Measurements from ENCODE around the gene MARCOL. TPM values are rescaled to one million over a fixed set of nuclear protein-coding genes. Genes with fewer than 3 reads are reported as not detected.
A peak's percentile ranks its signal among the peaks of the same experiment; 100 is the strongest.
"Not testable (repeated sequence)": the region's sequence is repeated elsewhere in the genome, so short reads cannot be mapped to it uniquely, and the experiment has no call there.

MARCOL gene
- total and polyA plus RNA-seq, 4 donors = not detected

DNA sequence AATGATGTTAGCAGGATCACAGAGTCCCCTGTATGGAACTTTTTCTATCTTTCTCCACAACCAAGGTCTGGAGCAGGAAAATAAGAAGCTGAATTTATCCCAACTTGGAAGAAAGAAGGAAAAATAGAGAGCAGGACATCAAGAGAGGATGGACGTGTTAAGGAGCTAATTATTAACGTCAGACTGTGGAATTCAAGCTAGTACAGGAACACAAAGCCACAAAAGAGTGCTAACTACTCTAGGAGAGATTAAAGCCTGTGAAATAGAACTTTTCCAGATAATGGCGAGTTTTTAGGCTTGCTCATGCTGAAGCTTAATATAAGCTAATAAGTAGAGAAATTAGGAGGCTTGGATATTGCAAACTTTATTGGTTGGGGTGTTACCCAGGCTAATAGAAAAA is 29.6 kb downstream of the MARCOL start:
- no peak overlapping the region for H3K27ac ChIP-seq (ENCODE audit: low read depth in 1 of 2, low read length in 1 of 2)
- DNase-seq (no peak), ATAC-seq (ENCODE audit: insufficient read depth, low FRiP score) (no peak)
- H3K36me3 ChIP-seq (ENCODE audit: control insufficient read depth in 4 of 4, insufficient read depth in 4 of 4, low read length in 4 of 4) = no peaks in the 10 kb centered on the region
- 56 to 80% methylated on average over 3 of the region's 3 CpGs for WGBS, 2 donors
- no peaks in the 10 kb centered on the region for H3K27me3 ChIP-seq (ENCODE audit: control insufficient read depth in 3 of 3, insufficient read depth in 3 of 3, low read length in 2 of 3)
- no peaks in the 10 kb centered on the region for H3K9me3 ChIP-seq (ENCODE audit: control insufficient read depth in 4 of 4, insufficient read depth in 3 of 4, low read length in 3 of 4)
- TF ChIP-seq, protein P1, sequence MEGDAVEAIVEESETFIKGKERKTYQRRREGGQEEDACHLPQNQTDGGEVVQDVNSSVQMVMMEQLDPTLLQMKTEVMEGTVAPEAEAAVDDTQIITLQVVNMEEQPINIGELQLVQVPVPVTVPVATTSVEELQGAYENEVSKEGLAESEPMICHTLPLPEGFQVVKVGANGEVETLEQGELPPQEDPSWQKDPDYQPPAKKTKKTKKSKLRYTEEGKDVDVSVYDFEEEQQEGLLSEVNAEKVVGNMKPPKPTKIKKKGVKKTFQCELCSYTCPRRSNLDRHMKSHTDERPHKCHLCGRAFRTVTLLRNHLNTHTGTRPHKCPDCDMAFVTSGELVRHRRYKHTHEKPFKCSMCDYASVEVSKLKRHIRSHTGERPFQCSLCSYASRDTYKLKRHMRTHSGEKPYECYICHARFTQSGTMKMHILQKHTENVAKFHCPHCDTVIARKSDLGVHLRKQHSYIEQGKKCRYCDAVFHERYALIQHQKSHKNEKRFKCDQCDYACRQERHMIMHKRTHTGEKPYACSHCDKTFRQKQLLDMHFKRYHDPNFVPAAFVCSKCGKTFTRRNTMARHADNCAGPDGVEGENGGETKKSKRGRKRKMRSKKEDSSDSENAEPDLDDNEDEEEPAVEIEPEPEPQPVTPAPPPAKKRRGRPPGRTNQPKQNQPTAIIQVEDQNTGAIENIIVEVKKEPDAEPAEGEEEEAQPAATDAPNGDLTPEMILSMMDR (IDR thresholded peaks at IDR 0.05; ENCODE audit: control extremely low read depth, extremely low read depth) = no peak
- H3K9ac ChIP-seq (ENCODE audit: insufficient read depth in 1 of 2, low read length in 2 of 2) = no peak overlapping the region
- H3K4me1 ChIP-seq (ENCODE audit: control insufficient read depth in 5 of 5, insufficient read depth in 5 of 5, low read length in 5 of 5) = no peaks in the 10 kb centered on the region
- H3K4me3 ChIP-seq = no peak overlapping the region

DNA sequence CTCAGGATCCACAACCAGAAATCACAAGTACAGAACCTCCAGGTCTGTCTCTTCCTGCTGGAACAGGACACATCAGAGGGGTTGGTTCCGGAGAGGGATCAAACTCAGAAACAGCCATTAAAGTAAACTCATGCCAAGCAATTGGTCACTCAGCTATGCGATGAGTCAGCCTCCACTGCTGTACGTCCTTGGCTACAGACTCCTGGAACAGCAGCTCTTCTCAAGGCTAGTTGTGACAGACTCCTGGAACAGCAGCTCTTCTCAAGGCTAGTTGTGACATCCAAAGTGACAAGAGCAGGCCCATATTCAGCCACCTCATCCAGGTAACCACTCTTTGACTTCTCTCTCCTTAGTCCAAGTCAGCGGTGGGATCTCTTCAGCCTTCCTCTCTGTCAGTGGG is 30.2 kb downstream of the MARCOL start, which contains the start of gene SPINK13:
Gene SPINK13 (plus strand): TSS at position 229 of the 400 bp plus-strand sequence. CDS start 1,279 bp downstream, outside the sequence.
- Histone ChIP-seq H3K4me3 (no peak within 1 kb of the TSS), H3K9me3 (ENCODE audit: control insufficient read depth in 4 of 4, insufficient read depth in 3 of 4, low read length in 3 of 4) (no peaks in the 10 kb centered on the region), H3K27ac (ENCODE audit: low read depth in 1 of 2, low read length in 1 of 2) (no peak within 1 kb of the TSS), H3K27me3 (ENCODE audit: control insufficient read depth in 3 of 3, insufficient read depth in 3 of 3, low read length in 2 of 3) (no peaks in the 10 kb centered on the region), H3K9ac (ENCODE audit: insufficient read depth in 1 of 2, low read length in 2 of 2) (no peak within 1 kb of the TSS), H3K4me1 (ENCODE audit: control insufficient read depth in 5 of 5, insufficient read depth in 5 of 5, low read length in 5 of 5) (no peaks in the 10 kb centered on the region), H3K36me3 (ENCODE audit: control insufficient read depth in 4 of 4, insufficient read depth in 4 of 4, low read length in 4 of 4) (no peaks in the 10 kb centered on the region)
- 82 to 91% methylated on average over 4 of the region's 4 CpGs for WGBS, 2 donors
- ATAC-seq (ENCODE audit: insufficient read depth, low FRiP score) (no peak), DNase-seq (no peak)
- TF ChIP-seq, protein P1 (IDR thresholded peaks at IDR 0.05; ENCODE audit: control extremely low read depth, extremely low read depth) = no peak

DNA sequence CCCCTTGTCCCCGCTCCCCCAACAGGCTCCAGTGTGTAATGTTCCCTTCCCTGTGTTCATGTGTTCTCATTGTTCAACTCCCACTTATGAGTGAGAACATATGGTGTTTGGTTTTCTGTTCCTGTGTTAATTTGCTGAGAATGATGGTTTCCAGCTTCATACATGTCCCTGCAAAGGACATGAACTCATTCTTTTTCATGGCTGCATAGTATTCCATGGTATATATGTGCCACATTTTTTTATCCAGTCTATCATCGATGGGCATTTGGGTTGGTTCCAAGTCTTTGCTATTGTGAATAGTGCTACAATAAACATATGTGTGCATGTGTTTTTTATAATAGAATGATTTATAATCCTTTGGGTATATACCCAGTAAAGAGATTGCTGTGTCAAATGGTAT is 36.8 kb downstream of the MARCOL start:
- H3K4me1 ChIP-seq (ENCODE audit: control insufficient read depth in 5 of 5, insufficient read depth in 5 of 5, low read length in 5 of 5); H3K27ac ChIP-seq (ENCODE audit: low read depth in 1 of 2, low read length in 1 of 2); DNase-seq; ATAC-seq (ENCODE audit: insufficient read depth, low FRiP score); H3K9me3 ChIP-seq (ENCODE audit: control insufficient read depth in 4 of 4, insufficient read depth in 3 of 4, low read length in 3 of 4); H3K36me3 ChIP-seq (ENCODE audit: control insufficient read depth in 4 of 4, insufficient read depth in 4 of 4, low read length in 4 of 4); H3K4me3 ChIP-seq; H3K27me3 ChIP-seq (ENCODE audit: control insufficient read depth in 3 of 3, insufficient read depth in 3 of 3, low read length in 2 of 3); H3K9ac ChIP-seq (ENCODE audit: insufficient read depth in 1 of 2, low read length in 2 of 2): not testable (repeated sequence)
- 92 to 96% methylated on average over 2 of the region's 2 CpGs for WGBS, 2 donors

DNA sequence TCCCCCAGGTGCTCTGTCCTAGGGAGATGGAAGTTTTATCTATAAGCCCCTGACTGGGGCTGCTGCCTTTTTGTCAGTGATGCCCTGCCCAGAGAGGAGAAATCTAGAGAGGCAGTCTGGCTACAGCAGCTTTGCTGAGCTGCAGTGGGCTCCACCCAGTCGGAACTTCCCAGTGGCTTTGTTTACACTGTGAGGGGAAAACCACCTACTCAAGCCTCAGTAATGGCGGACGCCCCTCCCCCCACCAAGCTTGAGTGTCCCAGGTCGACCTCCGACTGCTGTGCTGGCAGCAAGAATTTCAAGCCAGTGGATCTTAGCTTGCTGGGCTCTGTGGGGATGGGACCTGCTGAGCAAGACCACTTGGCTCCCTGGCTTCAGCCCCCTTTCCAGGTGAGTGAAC is 42.6 kb downstream of the MARCOL start:
- H3K27ac ChIP-seq (ENCODE audit: low read depth in 1 of 2, low read length in 1 of 2); H3K36me3 ChIP-seq (ENCODE audit: control insufficient read depth in 4 of 4, insufficient read depth in 4 of 4, low read length in 4 of 4); H3K9ac ChIP-seq (ENCODE audit: insufficient read depth in 1 of 2, low read length in 2 of 2); H3K4me3 ChIP-seq; H3K27me3 ChIP-seq (ENCODE audit: control insufficient read depth in 3 of 3, insufficient read depth in 3 of 3, low read length in 2 of 3); H3K9me3 ChIP-seq (ENCODE audit: control insufficient read depth in 4 of 4, insufficient read depth in 3 of 4, low read length in 3 of 4); ATAC-seq (ENCODE audit: insufficient read depth, low FRiP score); H3K4me1 ChIP-seq (ENCODE audit: control insufficient read depth in 5 of 5, insufficient read depth in 5 of 5, low read length in 5 of 5): not testable (repeated sequence)
- WGBS, 2 donors = 24 to 47% methylated on average over 5 of the region's 5 CpGs
- DNase-seq = peak in 1 of 3 donors; percentile 4

DNA sequence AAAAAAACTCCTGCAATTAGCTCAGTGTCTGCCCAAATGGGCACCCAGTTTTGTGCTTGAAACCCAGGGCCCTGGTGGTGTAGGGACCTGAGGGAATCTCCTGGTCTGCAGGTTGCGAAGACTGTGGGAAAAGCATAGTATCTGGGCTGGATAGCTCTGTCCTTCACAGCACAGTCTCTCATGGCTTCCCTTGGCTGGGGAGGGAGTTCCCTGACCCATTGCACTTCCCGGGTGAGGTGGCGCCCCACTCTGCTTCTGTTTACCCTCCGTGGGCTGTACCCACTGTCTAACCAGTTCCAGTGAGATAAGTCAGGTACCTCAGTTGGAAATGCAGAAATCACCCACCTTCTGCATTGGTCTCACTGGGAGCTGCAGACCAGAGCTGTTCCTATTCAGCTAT is 43.0 kb downstream of the MARCOL start:
- WGBS, 2 donors = 84 to 95% methylated on average over 4 of the region's 4 CpGs
- not testable (repeated sequence) for H3K4me1 ChIP-seq (ENCODE audit: control insufficient read depth in 5 of 5, insufficient read depth in 5 of 5, low read length in 5 of 5); H3K27ac ChIP-seq (ENCODE audit: low read depth in 1 of 2, low read length in 1 of 2); DNase-seq; H3K36me3 ChIP-seq (ENCODE audit: control insufficient read depth in 4 of 4, insufficient read depth in 4 of 4, low read length in 4 of 4); H3K27me3 ChIP-seq (ENCODE audit: control insufficient read depth in 3 of 3, insufficient read depth in 3 of 3, low read length in 2 of 3); H3K9ac ChIP-seq (ENCODE audit: insufficient read depth in 1 of 2, low read length in 2 of 2); H3K9me3 ChIP-seq (ENCODE audit: control insufficient read depth in 4 of 4, insufficient read depth in 3 of 4, low read length in 3 of 4); ATAC-seq (ENCODE audit: insufficient read depth, low FRiP score); H3K4me3 ChIP-seq
